PC-3 (cell line): ENCODE measurements around the gene IFT43.

ENCODE experiments used
- EZH2 ChIP-seq: fragments of 300-600 bp; sonication (generic); IDR thresholded peaks from one replicate; pipeline ENCODE4 v1.6.1; 2017; ENCODE audit warnings: antibody characterized with exemption, mild to moderate bottlenecking, low read length; ENCODE audit not compliant: unreplicated experiment
- TF ChIP-seq, protein P1 (sequence below): fragments of 300-600 bp; sonication (generic); conservative IDR thresholded peaks from 2 replicates; pipeline ENCODE4 v1.5.1; 2017; ENCODE audit warnings: antibody characterized with exemption, low read depth, mild to moderate bottlenecking, low read length

DNA sequence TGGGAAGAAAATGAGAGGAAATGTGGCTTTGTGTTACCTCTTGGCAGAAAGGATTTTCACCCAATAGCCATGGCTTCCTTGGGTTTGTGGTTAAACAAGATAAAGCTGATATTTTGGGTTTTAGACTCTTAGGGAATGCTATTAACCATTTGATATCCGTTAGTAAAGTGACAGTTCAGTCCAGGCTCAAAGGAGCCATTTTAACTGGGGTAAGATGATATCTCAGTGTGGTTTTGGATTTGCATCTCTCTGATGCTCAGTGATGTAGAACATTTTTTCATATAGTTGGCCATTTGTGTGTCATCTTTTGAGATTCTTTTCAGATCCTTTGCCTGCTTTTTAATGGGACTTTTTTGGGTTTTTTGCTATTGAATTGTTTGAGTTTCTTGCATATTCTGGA is 30.1 kb downstream of the IFT43 start:
- TF ChIP-seq, protein P1, sequence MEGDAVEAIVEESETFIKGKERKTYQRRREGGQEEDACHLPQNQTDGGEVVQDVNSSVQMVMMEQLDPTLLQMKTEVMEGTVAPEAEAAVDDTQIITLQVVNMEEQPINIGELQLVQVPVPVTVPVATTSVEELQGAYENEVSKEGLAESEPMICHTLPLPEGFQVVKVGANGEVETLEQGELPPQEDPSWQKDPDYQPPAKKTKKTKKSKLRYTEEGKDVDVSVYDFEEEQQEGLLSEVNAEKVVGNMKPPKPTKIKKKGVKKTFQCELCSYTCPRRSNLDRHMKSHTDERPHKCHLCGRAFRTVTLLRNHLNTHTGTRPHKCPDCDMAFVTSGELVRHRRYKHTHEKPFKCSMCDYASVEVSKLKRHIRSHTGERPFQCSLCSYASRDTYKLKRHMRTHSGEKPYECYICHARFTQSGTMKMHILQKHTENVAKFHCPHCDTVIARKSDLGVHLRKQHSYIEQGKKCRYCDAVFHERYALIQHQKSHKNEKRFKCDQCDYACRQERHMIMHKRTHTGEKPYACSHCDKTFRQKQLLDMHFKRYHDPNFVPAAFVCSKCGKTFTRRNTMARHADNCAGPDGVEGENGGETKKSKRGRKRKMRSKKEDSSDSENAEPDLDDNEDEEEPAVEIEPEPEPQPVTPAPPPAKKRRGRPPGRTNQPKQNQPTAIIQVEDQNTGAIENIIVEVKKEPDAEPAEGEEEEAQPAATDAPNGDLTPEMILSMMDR = no peak
- TF ChIP-seq EZH2 = no peak
